HepG2 (cell line): ENCODE data around the gene ZNF493. TPM values are rescaled to one million over a fixed set of nuclear protein-coding genes. Genes with fewer than 3 reads are reported as not detected.

Experiments used
- ATAD3A ChIP-seq: sonication (generic); formaldehyde crosslinking; IDR thresholded peaks from 2 replicates; pipeline ENCODE4 v1.4.0; 2020; ENCODE audit warnings: missing genetic modification reagents
- CBX5 ChIP-seq: sonication (generic); formaldehyde crosslinking; IDR thresholded peaks from 2 replicates; pipeline ENCODE4 v1.4.0; 2020; ENCODE audit warnings: missing genetic modification reagents, borderline replicate concordance
- CENPT ChIP-seq: sonication (generic); formaldehyde crosslinking; IDR thresholded peaks from 2 replicates; pipeline ENCODE4 v1.8.0; 2022; ENCODE audit warnings: low read depth, mild to moderate bottlenecking, moderate library complexity, missing genetic modification reagents
- ELF4 ChIP-seq: sonication (generic); formaldehyde crosslinking; IDR thresholded peaks from 2 replicates; pipeline ENCODE4 v1.5.0; 2020; ENCODE audit warnings: missing genetic modification reagents, mild to moderate bottlenecking, moderate library complexity, borderline replicate concordance
- GATAD2A ChIP-seq: IDR thresholded peaks from 2 replicates; pipeline ENCODE4 v1.6.1; 2016
- HIC2 ChIP-seq: sonication (generic); formaldehyde crosslinking; IDR thresholded peaks from 2 replicates; pipeline ENCODE4 v1.9.0; 2022; ENCODE audit warnings: low read depth, missing genetic modification reagents
- KDM1A ChIP-seq: IDR thresholded peaks from 2 replicates; pipeline ENCODE4 v1.6.1; 2016; ENCODE audit warnings: missing compliant biosample characterization
- PHF8 ChIP-seq: sonication (generic); formaldehyde crosslinking; IDR thresholded peaks from 2 replicates; pipeline ENCODE4 v1.5.0; 2020; ENCODE audit warnings: missing genetic modification reagents
- RARG ChIP-seq: sonication (generic); formaldehyde crosslinking; IDR thresholded peaks from 2 replicates; pipeline ENCODE4 v1.4.0; 2020; ENCODE audit warnings: low read depth, mild to moderate bottlenecking, missing genetic modification reagents
- REL ChIP-seq: sonication (generic); formaldehyde crosslinking; conservative IDR thresholded peaks from 2 replicates; pipeline ENCODE4 v1.8.0; 2022; ENCODE audit warnings: mild to moderate bottlenecking, missing genetic modification reagents, moderate library complexity
- RNF219 ChIP-seq: sonication (generic); formaldehyde crosslinking; IDR thresholded peaks from 2 replicates; pipeline ENCODE4 v1.5.0; 2020; ENCODE audit warnings: mild to moderate bottlenecking, missing genetic modification reagents
- ZBTB40 ChIP-seq, 2 experiments: fragments of 450-650 bp in 1 of 2; sonication (generic) in 1 of 2; formaldehyde crosslinking in 1 of 2; IDR thresholded peaks; 2 replicates each; pipeline versions ENCODE4 v1.6.1 to v1.8.0; 2016 to 2022; ENCODE audit warnings: antibody characterized with exemption in 1 of 2, mild to moderate bottlenecking in 1 of 2, missing genetic modification reagents in 1 of 2
- ZNF33B ChIP-seq: sonication (generic); formaldehyde crosslinking; IDR thresholded peaks from 2 replicates; pipeline ENCODE4 v1.5.1; 2020; ENCODE audit warnings: mild to moderate bottlenecking, missing genetic modification reagents
- polyA plus RNA-seq, 8 experiments: library from polyadenylated mRNA; depleted of rRNA in 3 of 8; stranded (reverse) in 7 of 8; unstranded in 1 of 8; fragments of >200 nt; fragmentation: Illumina TruSeq in 4 of 8; extraction: Trizol in 4 of 8; gene quantifications; 2 replicates each; pipeline versions ENCODE4 v1.2.1 to v1.2.3, GENCODE V29; 2011 to 2016; ENCODE audit warnings: low read depth in 4 of 8, missing spikeins in 1 of 8, mixed read lengths in 1 of 8; ENCODE audit not compliant: insufficient read depth in 1 of 8
- total RNA-seq, 5 experiments: library from RNA; depleted of rRNA; stranded (reverse); fragments of >200 nt; fragmentation: Illumina TruSeq; extraction: Trizol; gene quantifications; 2 replicates each; pipeline ENCODE4 v1.2.3, GENCODE V29; 2016; ENCODE audit warnings: low read depth in 1 of 5
- TF ChIP-seq, protein P1 (sequence below): sonication (generic); formaldehyde crosslinking; IDR thresholded peaks from 2 replicates; pipeline ENCODE4 v1.4.0; 2020; ENCODE audit warnings: missing genetic modification reagents

The ZNF493 gene
- total and polyA plus RNA-seq, 2 of the 13 experiments (the other 11 are each of a cell fraction or from before 2014, with no cell fraction given) = 6.8 to 9.0 TPM

- TF ChIP-seq, protein P1, sequence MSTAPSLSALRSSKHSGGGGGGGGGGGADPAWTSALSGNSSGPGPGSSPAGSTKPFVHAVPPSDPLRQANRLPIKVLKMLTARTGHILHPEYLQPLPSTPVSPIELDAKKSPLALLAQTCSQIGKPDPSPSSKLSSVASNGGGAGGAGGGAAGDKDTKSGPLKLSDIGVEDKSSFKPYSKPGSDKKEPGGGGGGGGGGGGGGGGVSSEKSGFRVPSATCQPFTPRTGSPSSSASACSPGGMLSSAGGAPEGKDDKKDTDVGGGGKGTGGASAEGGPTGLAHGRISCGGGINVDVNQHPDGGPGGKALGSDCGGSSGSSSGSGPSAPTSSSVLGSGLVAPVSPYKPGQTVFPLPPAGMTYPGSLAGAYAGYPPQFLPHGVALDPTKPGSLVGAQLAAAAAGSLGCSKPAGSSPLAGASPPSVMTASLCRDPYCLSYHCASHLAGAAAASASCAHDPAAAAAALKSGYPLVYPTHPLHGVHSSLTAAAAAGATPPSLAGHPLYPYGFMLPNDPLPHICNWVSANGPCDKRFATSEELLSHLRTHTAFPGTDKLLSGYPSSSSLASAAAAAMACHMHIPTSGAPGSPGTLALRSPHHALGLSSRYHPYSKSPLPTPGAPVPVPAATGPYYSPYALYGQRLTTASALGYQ = no peak
- TF ChIP-seq REL (no peak), HIC2 (CRISPR knock-in tag) (no peak), ATAD3A (CRISPR knock-in tag) (no peak), GATAD2A (CRISPR knock-in tag) (no peak), CENPT (CRISPR knock-in tag) (no peak), RARG (no peak), KDM1A (CRISPR knock-in tag) (no peak), PHF8 (CRISPR knock-in tag) (peak; percentile 52; the same call in 1 of the 2 replicates), CBX5 (CRISPR knock-in tag) (no peak), ELF4 (CRISPR knock-in tag) (no peak), ZBTB40 (IDR thresholded peaks at IDR 0.05) (no peak), ZBTB40 (CRISPR knock-in tag; IDR thresholded peaks at IDR 0.05) (no peak), RNF219 (CRISPR knock-in tag) (no peak), ZNF33B (CRISPR knock-in tag) (no peak)
Measured at GRCh38 chr19:21358768-21359451, 38.0 kb upstream of the ZNF493 start, which contains the start of gene ZNF738 (continued).
